Measurements from ENCODE around the gene IQSEC2.

IQSEC2 gene

GRCh38 chrX:53281321-53281822, at the start of gene IQSEC2:
Gene IQSEC2, minus strand, starts transcription at chrX:53281584.
- peak; percentile 57 for DNase-seq (ENCODE audit: low read depth, low spot score)
- Histone ChIP-seq H3K9ac (ENCODE audit: insufficient read length, low read depth) (peak within 1 kb of the TSS; percentile 67), H3K9me3 (ENCODE audit: insufficient read depth, low read length) (no peaks in the 10 kb centered on the region), H3K4me1 (ENCODE audit: insufficient read depth, insufficient read length) (peaks cover 5% of the 10 kb centered on the region), H3K36me3 (ENCODE audit: insufficient read depth, insufficient read length, low read length) (no peaks in the 10 kb centered on the region), H3K27me3 (ENCODE audit: insufficient read depth, insufficient read length) (no peaks in the 10 kb centered on the region), H3K4me3 (ENCODE audit: insufficient read length, low read depth) (peak within 1 kb of the TSS; percentile 27)
- TF ChIP-seq ZNF274 (IDR thresholded peaks at IDR 0.05; ENCODE audit: low read depth, low read length) (no peak), SUZ12 (IDR thresholded peaks at IDR 0.05; ENCODE audit: extremely low read depth, insufficient read depth, insufficient read length) (no peak), YY1 (IDR thresholded peaks at IDR 0.05; ENCODE audit: insufficient read depth, insufficient read length) (no peak)

- Histone ChIP-seq H3K9me3 (ENCODE audit: insufficient read depth, low read length) (no peaks in the 10 kb centered on the region), H3K27me3 (ENCODE audit: insufficient read depth, insufficient read length) (no peaks in the 10 kb centered on the region), H3K9ac (ENCODE audit: insufficient read length, low read depth) (no peak overlapping the region), H3K4me3 (ENCODE audit: insufficient read length, low read depth) (no peak overlapping the region), H3K4me1 (ENCODE audit: insufficient read depth, insufficient read length) (no peaks in the 10 kb centered on the region), H3K36me3 (ENCODE audit: insufficient read depth, insufficient read length, low read length) (no peaks in the 10 kb centered on the region)
- TF ChIP-seq ZNF274 (IDR thresholded peaks at IDR 0.05; ENCODE audit: low read depth, low read length) (no peak), YY1 (IDR thresholded peaks at IDR 0.05; ENCODE audit: insufficient read depth, insufficient read length) (no peak), SUZ12 (IDR thresholded peaks at IDR 0.05; ENCODE audit: extremely low read depth, insufficient read depth, insufficient read length) (no peak)
- no peak for DNase-seq (ENCODE audit: low read depth, low spot score)
Measured at GRCh38 chrX:53330331-53330730, 48.9 kb upstream of the IQSEC2 start.

- Histone ChIP-seq H3K27me3 (ENCODE audit: insufficient read depth, insufficient read length) (peaks cover 44% of the 10 kb centered on the region), H3K36me3 (ENCODE audit: insufficient read depth, insufficient read length, low read length) (no peaks in the 10 kb centered on the region), H3K4me1 (ENCODE audit: insufficient read depth, insufficient read length) (peaks cover 3% of the 10 kb centered on the region), H3K9me3 (ENCODE audit: insufficient read depth, low read length) (no peaks in the 10 kb centered on the region), H3K9ac (ENCODE audit: insufficient read length, low read depth) (no peak overlapping the region), H3K4me3 (ENCODE audit: insufficient read length, low read depth) (no peak overlapping the region)
- no peak for DNase-seq (ENCODE audit: low read depth, low spot score)
- TF ChIP-seq SUZ12 (IDR thresholded peaks at IDR 0.05; ENCODE audit: extremely low read depth, insufficient read depth, insufficient read length) (no peak), YY1 (IDR thresholded peaks at IDR 0.05; ENCODE audit: insufficient read depth, insufficient read length) (no peak), ZNF274 (IDR thresholded peaks at IDR 0.05; ENCODE audit: low read depth, low read length) (no peak)
Measured at GRCh38 chrX:53324803-53325202, 43.4 kb upstream of the IQSEC2 start.

- no peaks in the 10 kb centered on the region for H3K36me3 ChIP-seq (ENCODE audit: insufficient read depth, insufficient read length, low read length)
- peaks cover 4% of the 10 kb centered on the region for H3K4me1 ChIP-seq (ENCODE audit: insufficient read depth, insufficient read length)
- no peak for TF ChIP-seq YY1 (IDR thresholded peaks at IDR 0.05; ENCODE audit: insufficient read depth, insufficient read length)
- no peak for TF ChIP-seq SUZ12 (IDR thresholded peaks at IDR 0.05; ENCODE audit: extremely low read depth, insufficient read depth, insufficient read length)
- TF ChIP-seq ZNF274 (IDR thresholded peaks at IDR 0.05; ENCODE audit: low read depth, low read length), result no peak
- no peak overlapping the region for H3K9ac ChIP-seq (ENCODE audit: insufficient read length, low read depth)
- H3K9me3 ChIP-seq (ENCODE audit: insufficient read depth, low read length), result no peaks in the 10 kb centered on the region
- no peak overlapping the region for H3K4me3 ChIP-seq (ENCODE audit: insufficient read length, low read depth)
- DNase-seq (ENCODE audit: low read depth, low spot score), result no peak
- peaks cover 52% of the 10 kb centered on the region for H3K27me3 ChIP-seq (ENCODE audit: insufficient read depth, insufficient read length)
Measured at GRCh38 chrX:53324085-53324484, 42.7 kb upstream of the IQSEC2 start.

GRCh38 chrX:53323196-53323595, 41.8 kb upstream of the IQSEC2 start:
- no peak overlapping the region for H3K4me3 ChIP-seq (ENCODE audit: insufficient read length, low read depth)
- H3K9me3 ChIP-seq (ENCODE audit: insufficient read depth, low read length), result no peaks in the 10 kb centered on the region
- TF ChIP-seq ZNF274 (IDR thresholded peaks at IDR 0.05; ENCODE audit: low read depth, low read length) (no peak), SUZ12 (IDR thresholded peaks at IDR 0.05; ENCODE audit: extremely low read depth, insufficient read depth, insufficient read length) (no peak), YY1 (IDR thresholded peaks at IDR 0.05; ENCODE audit: insufficient read depth, insufficient read length) (no peak)
- peaks cover 60% of the 10 kb centered on the region for H3K27me3 ChIP-seq (ENCODE audit: insufficient read depth, insufficient read length)
- H3K4me1 ChIP-seq (ENCODE audit: insufficient read depth, insufficient read length), result peaks cover 12% of the 10 kb centered on the region
- no peak overlapping the region for H3K9ac ChIP-seq (ENCODE audit: insufficient read length, low read depth)
- DNase-seq (ENCODE audit: low read depth, low spot score), result no peak
- no peaks in the 10 kb centered on the region for H3K36me3 ChIP-seq (ENCODE audit: insufficient read depth, insufficient read length, low read length)

- no peak for TF ChIP-seq ZNF274 (IDR thresholded peaks at IDR 0.05; ENCODE audit: low read depth, low read length)
- Histone ChIP-seq H3K9ac (ENCODE audit: insufficient read length, low read depth) (no peak overlapping the region), H3K9me3 (ENCODE audit: insufficient read depth, low read length) (no peaks in the 10 kb centered on the region), H3K27me3 (ENCODE audit: insufficient read depth, insufficient read length) (peaks cover 67% of the 10 kb centered on the region), H3K36me3 (ENCODE audit: insufficient read depth, insufficient read length, low read length) (no peaks in the 10 kb centered on the region), H3K4me1 (ENCODE audit: insufficient read depth, insufficient read length) (peaks cover 12% of the 10 kb centered on the region), H3K4me3 (ENCODE audit: insufficient read length, low read depth) (no peak overlapping the region)
- no peak for DNase-seq (ENCODE audit: low read depth, low spot score)
Measured at GRCh38 chrX:53321943-53322497, 40.6 kb upstream of the IQSEC2 start.

GRCh38 chrX:53321230-53321942, 40.0 kb upstream of the IQSEC2 start:
- Histone ChIP-seq H3K4me3 (ENCODE audit: insufficient read length, low read depth) (peak overlapping the region; percentile 68), H3K36me3 (ENCODE audit: insufficient read depth, insufficient read length, low read length) (no peaks in the 10 kb centered on the region), H3K27me3 (ENCODE audit: insufficient read depth, insufficient read length) (peaks cover 67% of the 10 kb centered on the region), H3K9ac (ENCODE audit: insufficient read length, low read depth) (peak overlapping the region; percentile 76), H3K9me3 (ENCODE audit: insufficient read depth, low read length) (no peaks in the 10 kb centered on the region), H3K4me1 (ENCODE audit: insufficient read depth, insufficient read length) (peaks cover 14% of the 10 kb centered on the region)
- TF ChIP-seq YY1 (IDR thresholded peaks at IDR 0.05; ENCODE audit: insufficient read depth, insufficient read length), result no peak
- TF ChIP-seq SUZ12 (IDR thresholded peaks at IDR 0.05; ENCODE audit: extremely low read depth, insufficient read depth, insufficient read length), result no peak
- no peak for TF ChIP-seq ZNF274 (IDR thresholded peaks at IDR 0.05; ENCODE audit: low read depth, low read length)
- no peak for DNase-seq (ENCODE audit: low read depth, low spot score)
